Measurements from ENCODE around the gene APOBEC3A.

DNA sequence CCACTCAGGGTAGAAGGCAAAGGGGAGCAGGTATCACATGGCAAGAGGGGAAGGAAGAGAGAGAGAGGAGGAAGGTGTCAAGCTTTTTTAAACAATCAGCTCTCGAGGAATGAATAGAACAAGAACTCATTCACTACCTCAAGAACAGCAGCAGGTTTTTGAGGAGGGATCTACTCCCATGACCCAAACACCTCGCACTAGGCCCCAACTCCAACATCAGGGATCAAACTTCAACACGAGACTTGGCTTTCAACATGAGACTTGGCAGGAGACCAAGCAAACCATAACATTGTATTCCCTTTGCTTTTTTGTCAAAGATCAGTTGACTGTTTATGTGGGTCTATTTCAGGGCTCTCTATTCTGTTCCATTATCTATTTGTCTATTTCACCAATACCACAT, 26.9 kb upstream of the APOBEC3A start:
- TF ChIP-seq CEBPB (IDR thresholded peaks at IDR 0.05; ENCODE audit: borderline replicate concordance in 1 of 2, low read depth in 2 of 2, low read length in 2 of 2) (no peak), SREBF1 (IDR thresholded peaks at IDR 0.05; ENCODE audit: low read length) (no peak), LARP7 (IDR thresholded peaks at IDR 0.05) (no peak), BCL11A (IDR thresholded peaks at IDR 0.05; ENCODE audit: low read depth, low read length) (no peak), EGR1 (IDR thresholded peaks at IDR 0.05; ENCODE audit: borderline replicate concordance in 1 of 2, low read depth in 2 of 2, low read length in 2 of 2) (no peak), YY1 (IDR thresholded peaks at IDR 0.05; ENCODE audit: low read depth, low read length) (no peak)
- TF ChIP-seq, protein P1, sequence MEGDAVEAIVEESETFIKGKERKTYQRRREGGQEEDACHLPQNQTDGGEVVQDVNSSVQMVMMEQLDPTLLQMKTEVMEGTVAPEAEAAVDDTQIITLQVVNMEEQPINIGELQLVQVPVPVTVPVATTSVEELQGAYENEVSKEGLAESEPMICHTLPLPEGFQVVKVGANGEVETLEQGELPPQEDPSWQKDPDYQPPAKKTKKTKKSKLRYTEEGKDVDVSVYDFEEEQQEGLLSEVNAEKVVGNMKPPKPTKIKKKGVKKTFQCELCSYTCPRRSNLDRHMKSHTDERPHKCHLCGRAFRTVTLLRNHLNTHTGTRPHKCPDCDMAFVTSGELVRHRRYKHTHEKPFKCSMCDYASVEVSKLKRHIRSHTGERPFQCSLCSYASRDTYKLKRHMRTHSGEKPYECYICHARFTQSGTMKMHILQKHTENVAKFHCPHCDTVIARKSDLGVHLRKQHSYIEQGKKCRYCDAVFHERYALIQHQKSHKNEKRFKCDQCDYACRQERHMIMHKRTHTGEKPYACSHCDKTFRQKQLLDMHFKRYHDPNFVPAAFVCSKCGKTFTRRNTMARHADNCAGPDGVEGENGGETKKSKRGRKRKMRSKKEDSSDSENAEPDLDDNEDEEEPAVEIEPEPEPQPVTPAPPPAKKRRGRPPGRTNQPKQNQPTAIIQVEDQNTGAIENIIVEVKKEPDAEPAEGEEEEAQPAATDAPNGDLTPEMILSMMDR (IDR thresholded peaks at IDR 0.05 in 2 of 3, conservative IDR thresholded peaks at IDR 0.05 in 1 of 3; ENCODE audit: control insufficient read depth in 2 of 3, extremely low read depth in 1 of 3, insufficient read depth in 1 of 3, low read depth in 3 of 3, low read length in 3 of 3) = no peak
